GM23338 (cell line): ENCODE results near the gene AIF1L. TPM values are rescaled to one million over a fixed set of nuclear protein-coding genes. Genes with fewer than 3 reads are reported as not detected.

Source experiments
- ATAC-seq: fragments of 200-7000 bp; cut with Tn5 transposase; 3 replicates; pipeline ENCODE4 v1.9.1; 2020
- DNase-seq: peaks from one replicate; pipeline ENCODE4 v3.0.0-alpha.2; 2015; ENCODE audit warnings: low spot score
- H2AFZ ChIP-seq: fragments of 200-600 bp; sonication (generic); 2 replicates; pipeline ENCODE4 v1.8.0; 2016; ENCODE audit warnings: antibody characterized with exemption, mild to moderate bottlenecking, moderate library complexity
- H3F3A ChIP-seq: fragments of 200-600 bp; sonication (generic); replicated peaks from 2 replicates; pipeline ENCODE4 v1.8.0; 2017; ENCODE audit warnings: antibody characterized with exemption, mixed run types, low read depth
- H3K27ac ChIP-seq: fragments of 200-600 bp; sonication (generic); 2 replicates; pipeline ENCODE4 v1.6.1; 2016; ENCODE audit warnings: low read depth
- H3K27me3 ChIP-seq: fragments of 200-600 bp; sonication (generic); 2 replicates; pipeline ENCODE4 v1.8.0; 2016; ENCODE audit warnings: mild to moderate bottlenecking, mixed run types, moderate library complexity; ENCODE audit not compliant: insufficient read depth
- H3K36me3 ChIP-seq: fragments of 200-600 bp; sonication (generic); 2 replicates; pipeline ENCODE4 v1.8.0; 2016; ENCODE audit warnings: mild to moderate bottlenecking; ENCODE audit not compliant: insufficient read depth
- H3K4me1 ChIP-seq: fragments of 200-600 bp; sonication (generic); 2 replicates; pipeline ENCODE4 v1.8.0; 2016; ENCODE audit warnings: mild to moderate bottlenecking, moderate library complexity; ENCODE audit not compliant: insufficient read depth
- H3K4me2 ChIP-seq: fragments of 200-600 bp; sonication (generic); 2 replicates; pipeline ENCODE4 v1.7.1; 2017; ENCODE audit warnings: mixed run types
- H3K4me3 ChIP-seq: fragments of 200-600 bp; sonication (generic); 2 replicates; pipeline ENCODE4 v1.6.1; 2016; ENCODE audit warnings: mixed run types
- H3K79me2 ChIP-seq: fragments of 200-600 bp; sonication (generic); replicated peaks from 2 replicates; pipeline ENCODE4 v1.8.0; 2017; ENCODE audit warnings: mild to moderate bottlenecking; ENCODE audit not compliant: insufficient read depth
- H3K9me2 ChIP-seq: fragments of 200-600 bp; sonication (generic); 2 replicates; pipeline ENCODE4 v1.8.0; 2017; ENCODE audit not compliant: insufficient read depth
- H4K20me1 ChIP-seq: fragments of 200-600 bp; sonication (generic); replicated peaks from 2 replicates; pipeline ENCODE4 v1.8.0; 2017; ENCODE audit warnings: mild to moderate bottlenecking; ENCODE audit not compliant: insufficient read depth
- H3K27ac Mint-ChIP-seq: 2 replicates; pipeline ENCODE4 v1.8.0; 2020; ENCODE audit warnings: inconsistent platforms, mild to moderate bottlenecking, moderate library complexity, mixed read lengths
- H3K27me3 Mint-ChIP-seq: 3 replicates; pipeline ENCODE4 v1.8.0; 2022; ENCODE audit warnings: low read depth, mild to moderate bottlenecking, moderate library complexity, mixed read lengths, inconsistent platforms; ENCODE audit not compliant: insufficient read depth, poor library complexity
- H3K36me3 Mint-ChIP-seq: 3 replicates; pipeline ENCODE4 v1.8.0; 2021; ENCODE audit warnings: low read depth, mild to moderate bottlenecking, inconsistent platforms, moderate library complexity, mixed read lengths
- H3K4me1 Mint-ChIP-seq: 3 replicates; pipeline ENCODE4 v1.8.0; 2020; ENCODE audit warnings: mild to moderate bottlenecking, inconsistent platforms, mixed read lengths
- H3K4me3 Mint-ChIP-seq: 3 replicates; pipeline ENCODE4 v1.8.0; 2021; ENCODE audit warnings: moderate library complexity, mild to moderate bottlenecking, inconsistent platforms, mixed read lengths
- H3K9me3 Mint-ChIP-seq: 3 replicates; pipeline ENCODE4 v1.8.0; 2020; ENCODE audit warnings: moderate library complexity, mild to moderate bottlenecking, inconsistent platforms, mixed read lengths
- CREB1 ChIP-seq: fragments of 250-450 bp; sonication (Bioruptor Pico); IDR thresholded peaks from 2 replicates; pipeline ENCODE4 v1.5.0; 2020; ENCODE audit warnings: low read depth, mild to moderate bottlenecking, moderate library complexity
- EZH2 ChIP-seq: fragments of 200-600 bp; sonication (generic); IDR thresholded peaks from one replicate; pipeline ENCODE4 v1.8.0; 2017; ENCODE audit warnings: antibody characterized with exemption, mild to moderate bottlenecking, low read depth; ENCODE audit not compliant: unreplicated experiment
- EZH2phosphoT487 ChIP-seq: fragments of 200-600 bp; sonication (generic); IDR thresholded peaks from one replicate; pipeline ENCODE4 v1.8.1; 2018; ENCODE audit warnings: antibody characterized with exemption; ENCODE audit not compliant: unreplicated experiment
- JUNB ChIP-seq: IDR thresholded peaks from one replicate; pipeline ENCODE4 v1.6.1; 2016; ENCODE audit warnings: antibody characterized with exemption; ENCODE audit not compliant: unreplicated experiment
- NANOG ChIP-seq: IDR thresholded peaks from 2 replicates; pipeline ENCODE4 v1.6.1; 2016; ENCODE audit warnings: antibody characterized with exemption, borderline replicate concordance
- POLR2AphosphoS5 ChIP-seq: IDR thresholded peaks from 2 replicates; pipeline ENCODE4 v1.6.1; 2016; ENCODE audit warnings: antibody characterized with exemption, low read depth
- REST ChIP-seq: IDR thresholded peaks from one replicate; pipeline ENCODE4 v1.6.1; 2018; ENCODE audit warnings: antibody characterized with exemption; ENCODE audit not compliant: unreplicated experiment
- STAT1 ChIP-seq: IDR thresholded peaks from one replicate; pipeline ENCODE4 v1.6.1; 2016; ENCODE audit warnings: antibody characterized with exemption; ENCODE audit not compliant: unreplicated experiment
- ZNF114 ChIP-seq: fragments of 250-450 bp; sonication (Bioruptor Pico); IDR thresholded peaks from 2 replicates; pipeline ENCODE4 v1.5.0; 2020; ENCODE audit warnings: mild to moderate bottlenecking, moderate library complexity
- ZNF331 ChIP-seq: fragments of 250-450 bp; sonication (Bioruptor Pico); IDR thresholded peaks from 2 replicates; pipeline ENCODE4 v1.5.0; 2020; ENCODE audit warnings: low read depth, mild to moderate bottlenecking, moderate library complexity
- ZNF462 ChIP-seq: fragments of 250-450 bp; sonication (Bioruptor Pico); IDR thresholded peaks from 2 replicates; pipeline ENCODE4 v1.5.0; 2020; ENCODE audit warnings: mild to moderate bottlenecking, moderate library complexity
- polyA plus RNA-seq: library from polyadenylated mRNA; unstranded; fragments of >200 nt; fragmentation: Nextera tagmentation; extraction: Ambion mirVana; gene quantifications from 2 replicates; pipeline ENCODE4 v1.2.1, GENCODE V29; 2016
- total RNA-seq: library from RNA; depleted of rRNA; stranded (reverse); fragments of >200 nt; shearing (Covaris generic); gene quantifications from 2 replicates; pipeline ENCODE4 v1.2.3, GENCODE V29; 2014
- TF ChIP-seq, protein P1 (sequence below), 2 experiments: fragments of 200-600 bp in 1 of 2; sonication (generic) in 1 of 2; conservative IDR thresholded peaks; 2 replicates each; pipeline versions ENCODE4 v1.5.1 to v1.6.1; 2016 to 2017; ENCODE audit warnings: antibody characterized with exemption in 2 of 2, low read depth in 2 of 2, mild to moderate bottlenecking in 2 of 2, moderate library complexity in 1 of 2
- TF ChIP-seq, protein P2 (sequence below): IDR thresholded peaks from 2 replicates; pipeline ENCODE4 v1.6.1; 2016; ENCODE audit warnings: antibody characterized with exemption

AIF1L gene
- total and polyA plus RNA-seq, 2 experiments from 2014 or later = 76.4 to 87.8 TPM

GRCh38 chr9:131129183-131129582 lies 32.9 kb downstream of the AIF1L start:
- Histone ChIP-seq H3K4me1 (peaks cover 7% of the 10 kb centered on the region), H3F3A (peaks cover 23% of the 10 kb centered on the region; the same call in 1 of the 2 replicates), H3K79me2 (peaks cover 29% of the 10 kb centered on the region), H3K36me3 (peaks cover 57% of the 10 kb centered on the region), H3K27me3 (no peaks in the 10 kb centered on the region), H3K4me3 (no peak overlapping the region), H2AFZ (no peak overlapping the region), H3K4me2 (no peak overlapping the region), H3K9me2 (no peaks in the 10 kb centered on the region), H3K27ac (no peak overlapping the region), H4K20me1 (peaks cover 13% of the 10 kb centered on the region; the same call in 1 of the 2 replicates)
- Mint-ChIP-seq H3K4me3 (no peak overlapping the region), H3K27me3 (peaks cover 11% of the 10 kb centered on the region), H3K4me1 (peaks cover 8% of the 10 kb centered on the region; the same call in 1 of the 3 replicates), H3K9me3 (no peaks in the 10 kb centered on the region), H3K36me3 (peaks cover 59% of the 10 kb centered on the region), H3K27ac (no peak overlapping the region)
- ATAC-seq = no peak
- DNase-seq = no peak
- TF ChIP-seq EZH2 = no peak
- no peak for TF ChIP-seq EZH2phosphoT487
- no peak for TF ChIP-seq STAT1
- TF ChIP-seq, protein P1, sequence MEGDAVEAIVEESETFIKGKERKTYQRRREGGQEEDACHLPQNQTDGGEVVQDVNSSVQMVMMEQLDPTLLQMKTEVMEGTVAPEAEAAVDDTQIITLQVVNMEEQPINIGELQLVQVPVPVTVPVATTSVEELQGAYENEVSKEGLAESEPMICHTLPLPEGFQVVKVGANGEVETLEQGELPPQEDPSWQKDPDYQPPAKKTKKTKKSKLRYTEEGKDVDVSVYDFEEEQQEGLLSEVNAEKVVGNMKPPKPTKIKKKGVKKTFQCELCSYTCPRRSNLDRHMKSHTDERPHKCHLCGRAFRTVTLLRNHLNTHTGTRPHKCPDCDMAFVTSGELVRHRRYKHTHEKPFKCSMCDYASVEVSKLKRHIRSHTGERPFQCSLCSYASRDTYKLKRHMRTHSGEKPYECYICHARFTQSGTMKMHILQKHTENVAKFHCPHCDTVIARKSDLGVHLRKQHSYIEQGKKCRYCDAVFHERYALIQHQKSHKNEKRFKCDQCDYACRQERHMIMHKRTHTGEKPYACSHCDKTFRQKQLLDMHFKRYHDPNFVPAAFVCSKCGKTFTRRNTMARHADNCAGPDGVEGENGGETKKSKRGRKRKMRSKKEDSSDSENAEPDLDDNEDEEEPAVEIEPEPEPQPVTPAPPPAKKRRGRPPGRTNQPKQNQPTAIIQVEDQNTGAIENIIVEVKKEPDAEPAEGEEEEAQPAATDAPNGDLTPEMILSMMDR (conservative IDR thresholded peaks at IDR 0.05; ENCODE audit: low read depth in 2 of 2) = no peak
- TF ChIP-seq, protein P2, sequence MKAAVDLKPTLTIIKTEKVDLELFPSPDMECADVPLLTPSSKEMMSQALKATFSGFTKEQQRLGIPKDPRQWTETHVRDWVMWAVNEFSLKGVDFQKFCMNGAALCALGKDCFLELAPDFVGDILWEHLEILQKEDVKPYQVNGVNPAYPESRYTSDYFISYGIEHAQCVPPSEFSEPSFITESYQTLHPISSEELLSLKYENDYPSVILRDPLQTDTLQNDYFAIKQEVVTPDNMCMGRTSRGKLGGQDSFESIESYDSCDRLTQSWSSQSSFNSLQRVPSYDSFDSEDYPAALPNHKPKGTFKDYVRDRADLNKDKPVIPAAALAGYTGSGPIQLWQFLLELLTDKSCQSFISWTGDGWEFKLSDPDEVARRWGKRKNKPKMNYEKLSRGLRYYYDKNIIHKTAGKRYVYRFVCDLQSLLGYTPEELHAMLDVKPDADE = no peak
- no peak for TF ChIP-seq JUNB
- TF ChIP-seq ZNF331 = no peak
- TF ChIP-seq CREB1 (CRISPR knock-in tag) = no peak
- TF ChIP-seq ZNF462 (CRISPR knock-in tag) = no peak
- no peak for TF ChIP-seq ZNF114
- TF ChIP-seq REST = no peak
- no peak for TF ChIP-seq NANOG
- no peak for TF ChIP-seq POLR2AphosphoS5
